Measurements from ENCODE around the gene KPNB1. TPM values are rescaled to one million over a fixed set of nuclear protein-coding genes. Genes with fewer than 3 reads are reported as not detected.
A peak's percentile ranks its signal among the peaks of the same experiment; 100 is the strongest.

KPNB1 gene
- total RNA-seq, 1 donor from 2014 or later = 350 TPM

- Mint-ChIP-seq H3K36me3 (ENCODE audit: unreplicated experiment) (no peaks in the 10 kb centered on the region), H3K4me3 (ENCODE audit: unreplicated experiment) (no peak overlapping the region), H3K4me1 (ENCODE audit: low read depth, unreplicated experiment) (no peaks in the 10 kb centered on the region), H3K27ac (ENCODE audit: unreplicated experiment) (peak overlapping the region; percentile 2), H3K27me3 (ENCODE audit: unreplicated experiment) (peaks cover 3% of the 10 kb centered on the region), H3K9me3 (ENCODE audit: unreplicated experiment) (no peaks in the 10 kb centered on the region)
- no peak for DNase-seq
- no peak for TF ChIP-seq CTCF (IDR thresholded peaks at IDR 0.05; ENCODE audit: partially characterized antibody, unreplicated experiment)
These were observed 29.0 kb upstream of the KPNB1 start for GRCh38 chr17:47620503-47621245.

GRCh38 chr17:47621293-47622179, 28.2 kb upstream of the KPNB1 start:
- Mint-ChIP-seq H3K9me3 (ENCODE audit: unreplicated experiment) (no peaks in the 10 kb centered on the region), H3K27me3 (ENCODE audit: unreplicated experiment) (peaks cover 3% of the 10 kb centered on the region), H3K4me3 (ENCODE audit: unreplicated experiment) (no peak overlapping the region), H3K4me1 (ENCODE audit: low read depth, unreplicated experiment) (no peaks in the 10 kb centered on the region), H3K36me3 (ENCODE audit: unreplicated experiment) (no peaks in the 10 kb centered on the region), H3K27ac (ENCODE audit: unreplicated experiment) (no peak overlapping the region)
- DNase-seq = no peak
- no peak for TF ChIP-seq CTCF (IDR thresholded peaks at IDR 0.05; ENCODE audit: partially characterized antibody, unreplicated experiment)

- no peak overlapping the region for H3K4me3 Mint-ChIP-seq (ENCODE audit: unreplicated experiment)
- no peaks in the 10 kb centered on the region for H3K9me3 Mint-ChIP-seq (ENCODE audit: unreplicated experiment)
- peaks cover 3% of the 10 kb centered on the region for H3K27me3 Mint-ChIP-seq (ENCODE audit: unreplicated experiment)
- no peak overlapping the region for H3K27ac Mint-ChIP-seq (ENCODE audit: unreplicated experiment)
- no peaks in the 10 kb centered on the region for H3K36me3 Mint-ChIP-seq (ENCODE audit: unreplicated experiment)
- no peak for DNase-seq
- no peak for TF ChIP-seq CTCF (IDR thresholded peaks at IDR 0.05; ENCODE audit: partially characterized antibody, unreplicated experiment)
- H3K4me1 Mint-ChIP-seq (ENCODE audit: low read depth, unreplicated experiment) = no peaks in the 10 kb centered on the region
These were observed 27.6 kb upstream of the KPNB1 start for GRCh38 chr17:47622180-47622549.

- no peak for TF ChIP-seq CTCF (IDR thresholded peaks at IDR 0.05; ENCODE audit: partially characterized antibody, unreplicated experiment)
- H3K27ac Mint-ChIP-seq (ENCODE audit: unreplicated experiment) = no peak overlapping the region
- no peaks in the 10 kb centered on the region for H3K9me3 Mint-ChIP-seq (ENCODE audit: unreplicated experiment)
- no peaks in the 10 kb centered on the region for H3K36me3 Mint-ChIP-seq (ENCODE audit: unreplicated experiment)
- peaks cover 3% of the 10 kb centered on the region for H3K27me3 Mint-ChIP-seq (ENCODE audit: unreplicated experiment)
- no peak for DNase-seq
- no peak overlapping the region for H3K4me3 Mint-ChIP-seq (ENCODE audit: unreplicated experiment)
- no peaks in the 10 kb centered on the region for H3K4me1 Mint-ChIP-seq (ENCODE audit: low read depth, unreplicated experiment)
These were observed 25.0 kb upstream of the KPNB1 start for GRCh38 chr17:47624727-47625068.

All from glutamatergic neuron (in vitro differentiated cells).